Raji (cell line): ENCODE results near the gene AQP12A.

Experiments
- POLR2A ChIP-seq: IDR thresholded peaks from 2 replicates; pipeline ENCODE4 v1.6.1; 2011; ENCODE audit warnings: low read depth, low read length, control low read depth; ENCODE audit not compliant: insufficient read depth

AQP12A gene

DNA sequence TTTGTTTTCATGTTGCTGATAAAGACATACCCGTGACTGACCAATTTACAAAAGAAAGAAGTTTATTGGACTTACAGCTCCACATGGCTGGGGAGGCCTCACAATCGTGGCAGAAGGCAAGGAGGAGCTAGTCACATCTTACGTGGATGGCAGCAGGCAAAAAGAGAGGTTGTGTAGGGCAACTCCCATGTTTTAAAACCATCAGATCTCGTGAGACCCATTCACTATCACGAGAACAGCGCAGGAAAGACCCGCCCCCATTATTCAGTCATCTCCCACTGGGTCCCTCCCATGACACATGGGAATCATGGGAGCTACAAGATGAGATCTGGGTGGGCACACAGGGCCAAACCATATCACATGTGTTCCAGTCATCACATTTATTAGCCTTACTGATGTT lies 16.8 kb downstream of the AQP12A start:
- TF ChIP-seq POLR2A = no peak

GRCh38 chr2:240711296-240711695 lies 19.6 kb downstream of the AQP12A start:
- TF ChIP-seq POLR2A = no peak

DNA sequence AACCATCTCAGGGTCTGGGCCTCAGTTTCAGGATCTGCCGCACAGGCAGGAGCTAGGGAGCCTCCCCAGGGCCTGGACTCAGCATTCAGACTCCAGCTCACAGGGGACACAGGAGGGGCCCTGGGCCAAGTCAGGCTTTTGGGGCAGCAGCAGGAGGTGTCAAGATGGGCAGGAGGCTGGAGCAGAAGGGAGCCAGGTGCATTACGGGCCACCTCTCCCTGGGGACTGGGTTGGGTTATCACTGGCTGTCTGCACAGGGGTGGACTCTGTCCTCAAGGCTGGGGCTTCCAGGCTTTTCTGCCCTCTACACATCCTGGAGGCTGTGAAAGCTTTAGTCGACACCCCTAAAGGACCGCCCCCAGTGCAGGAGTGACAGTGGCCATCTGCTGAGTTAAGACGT lies 20.0 kb downstream of the AQP12A start:
- TF ChIP-seq POLR2A = no peak

- no peak for TF ChIP-seq POLR2A
Measured at GRCh38 chr2:240712121-240712520, 20.5 kb downstream of the AQP12A start.

DNA sequence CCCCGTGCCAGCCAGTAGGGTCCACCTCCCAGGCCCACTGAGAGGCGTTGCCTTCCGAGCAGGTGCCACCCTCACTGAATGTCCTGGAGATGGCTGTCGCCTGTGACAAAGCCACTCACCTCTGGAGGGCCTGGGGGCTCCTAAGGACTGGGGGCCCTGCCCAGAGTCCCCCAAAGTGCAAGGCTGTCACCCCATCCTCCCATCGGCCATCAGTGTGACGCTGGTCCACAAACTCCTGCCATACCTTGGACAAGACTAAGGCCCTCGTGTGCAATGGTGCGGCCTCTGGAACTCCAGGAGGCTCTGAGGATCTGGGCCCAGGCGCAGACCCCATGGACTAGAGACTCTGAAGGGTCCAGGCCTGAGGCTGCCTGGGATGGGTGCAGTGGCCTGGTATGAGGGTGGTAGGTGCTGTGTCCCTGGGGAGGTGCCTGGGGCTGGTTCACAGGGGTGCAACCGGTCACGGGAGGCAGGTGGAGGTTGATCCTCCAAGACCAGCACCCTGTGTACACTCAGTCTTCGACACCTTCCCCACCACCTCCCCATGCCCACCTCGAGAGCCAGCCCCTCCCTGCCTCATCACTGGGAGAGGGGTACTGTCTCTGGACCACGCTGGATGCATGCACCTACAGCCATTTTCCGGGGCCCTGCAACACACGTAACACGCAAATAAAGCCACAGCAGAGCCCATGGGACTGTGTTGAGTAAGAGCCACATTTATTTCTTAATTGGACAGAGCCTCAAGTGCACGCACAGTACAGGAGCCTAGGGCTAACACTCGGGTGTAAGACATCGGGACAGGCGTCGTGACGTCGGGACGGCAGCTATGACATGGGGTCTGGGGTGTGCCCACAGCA lies 21.6 kb downstream of the AQP12A start:
- no peak for TF ChIP-seq POLR2A

- TF ChIP-seq POLR2A = no peak
Measured at GRCh38 chr2:240713928-240714746, 22.5 kb downstream of the AQP12A start.

DNA sequence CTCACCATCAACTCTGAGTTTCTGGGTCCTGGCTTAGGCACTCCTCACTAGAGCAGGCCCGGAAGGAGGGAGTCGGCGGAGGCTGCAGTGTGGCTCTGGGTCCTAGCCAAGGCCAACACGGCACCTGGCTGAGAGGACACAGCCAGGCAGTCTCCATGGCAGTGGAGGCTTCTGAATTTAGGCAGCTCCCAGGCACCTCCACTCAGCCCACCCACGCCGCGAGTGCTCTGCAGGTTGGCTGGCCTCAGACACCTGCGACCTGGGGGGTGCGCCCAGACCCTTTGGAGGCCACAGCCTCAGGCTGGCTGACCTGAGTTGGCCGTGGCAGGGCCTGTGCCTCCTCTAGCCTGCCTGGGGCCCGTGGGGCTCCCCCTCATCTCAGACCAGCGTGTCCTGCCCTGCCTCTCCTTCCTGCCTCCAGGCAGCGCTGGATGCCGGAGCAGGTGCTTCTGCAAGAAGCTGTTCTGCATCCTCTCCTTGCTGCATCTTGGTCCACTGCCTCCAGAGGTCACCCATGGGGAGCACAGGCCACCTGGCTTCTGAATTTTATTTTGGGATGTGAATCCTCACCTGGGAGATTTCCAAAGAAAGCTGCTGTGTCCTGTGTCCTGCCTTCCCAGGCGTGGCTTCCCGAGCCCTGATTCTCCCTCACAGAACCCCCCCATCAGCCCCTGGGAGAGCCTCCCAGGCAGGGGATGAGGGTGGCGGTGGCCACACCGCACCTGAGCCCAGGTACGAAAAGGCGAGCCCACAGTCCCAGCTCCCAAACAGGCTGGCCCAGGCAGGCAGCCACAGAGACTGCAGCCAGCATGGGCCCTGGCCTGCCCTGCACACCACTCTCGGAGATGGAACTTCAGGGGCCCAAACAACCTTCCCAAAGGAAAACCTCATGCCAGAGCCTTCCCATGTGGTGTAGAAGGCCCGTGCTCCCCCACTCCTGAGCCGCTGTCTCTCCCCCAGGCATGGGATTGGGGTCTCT lies 23.4 kb downstream of the AQP12A start:
- TF ChIP-seq POLR2A = no peak

DNA sequence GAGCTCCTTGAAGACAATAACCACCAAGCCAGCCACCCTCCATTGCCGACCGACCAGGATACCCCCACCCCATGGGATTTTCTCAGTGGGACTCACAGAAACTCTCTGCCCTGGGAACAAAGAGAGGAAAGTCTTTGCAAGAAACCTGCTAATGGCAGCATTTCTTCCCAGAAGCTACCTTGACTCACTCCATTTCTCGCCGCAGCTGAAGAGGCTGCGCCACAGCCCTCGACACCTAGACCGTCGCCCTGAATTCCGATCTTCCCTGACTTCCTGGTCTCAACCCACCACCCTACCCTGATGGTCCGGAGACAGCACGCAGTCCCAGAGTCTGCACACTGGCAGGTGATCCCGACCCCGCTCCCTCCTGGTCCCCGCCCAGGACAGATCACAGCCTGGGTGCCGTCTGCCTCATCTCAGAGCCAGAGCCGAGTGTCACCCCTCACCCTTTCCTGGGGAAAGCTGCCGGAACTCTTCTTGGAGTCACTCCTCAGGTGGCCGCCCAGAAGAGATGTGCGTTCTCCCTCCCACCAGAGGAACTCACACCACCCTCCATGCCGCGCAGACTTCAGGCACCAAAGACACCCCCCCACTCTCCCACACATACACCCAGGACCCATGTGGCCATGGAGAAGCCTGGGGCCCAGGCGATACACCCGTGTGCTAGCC lies 24.6 kb downstream of the AQP12A start:
- TF ChIP-seq POLR2A = no peak

- TF ChIP-seq POLR2A = no peak
Measured at GRCh38 chr2:240717181-240717641, 25.5 kb downstream of the AQP12A start.

GRCh38 chr2:240717681-240718581 lies 26.3 kb downstream of the AQP12A start:
- no peak for TF ChIP-seq POLR2A

GRCh38 chr2:240718896-240719490 lies 27.3 kb downstream of the AQP12A start:
- no peak for TF ChIP-seq POLR2A

DNA sequence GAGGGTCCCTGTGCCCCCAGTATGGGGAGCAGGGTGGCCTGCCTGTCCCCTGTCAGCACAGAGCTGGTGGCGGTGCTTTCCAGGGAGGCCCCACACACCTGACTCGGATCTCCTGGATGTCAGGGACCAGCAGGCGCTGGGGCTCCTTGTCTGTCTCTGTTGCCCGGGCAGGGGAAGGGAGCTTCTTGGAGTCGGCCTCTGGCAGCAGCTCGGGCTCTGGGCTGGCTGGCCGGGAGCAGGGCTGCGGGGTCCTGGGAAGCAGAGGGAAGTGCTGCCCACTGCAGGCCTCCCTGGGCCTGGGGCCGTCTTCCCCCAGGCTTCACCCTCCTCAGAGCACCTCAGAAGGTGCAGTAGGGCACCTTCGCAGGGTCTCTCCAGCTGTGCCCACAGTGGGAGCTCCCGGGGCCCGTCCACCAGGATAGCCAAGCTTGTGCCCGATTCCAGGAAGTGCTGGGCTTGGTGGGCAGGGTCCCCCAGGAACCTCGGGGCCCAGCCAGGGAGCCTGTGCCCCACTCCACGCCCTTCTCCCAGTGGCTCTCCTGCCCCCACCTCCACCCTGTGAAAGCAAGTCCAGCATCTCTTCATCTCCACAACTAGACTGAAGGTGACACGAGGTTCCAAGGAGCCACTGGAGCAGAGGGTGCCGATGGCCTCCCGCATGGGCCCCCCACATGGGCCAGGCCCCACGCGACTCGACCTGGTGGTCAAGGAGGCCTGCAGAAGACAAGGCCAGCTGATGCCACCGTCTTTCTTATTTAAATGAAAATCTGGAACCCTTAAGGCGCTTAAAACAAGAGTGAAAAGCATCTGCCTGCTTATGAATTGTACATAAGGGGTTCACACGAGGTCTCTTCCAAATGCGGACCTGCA lies 28.2 kb downstream of the AQP12A start:
- no peak for TF ChIP-seq POLR2A
